Esophagus squamous epithelium (tissue), 4 donors: ENCODE results near the gene SAA1.

Source experiments
- POLR2A ChIP-seq, 4 donors: fragments of 450-650 bp; IDR thresholded peaks; one replicate each; pipeline ENCODE4 v1.6.1; 2017; ENCODE audit warnings: antibody characterized with exemption in 4 of 4, mild to moderate bottlenecking in 4 of 4, moderate library complexity in 3 of 4
- TF ChIP-seq, protein P1 (sequence below), 6 experiments: fragments of 450-650 bp in 4 of 6; fragments of 200-600 bp in 2 of 6; sonication (generic) in 2 of 6; IDR thresholded peaks; one replicate each; pipeline ENCODE4 v1.5.1; 2016 to 2019; ENCODE audit warnings: antibody characterized with exemption in 6 of 6, mild to moderate bottlenecking in 4 of 6, moderate library complexity in 4 of 6

GRCh38 chr11:18254781-18255361 lies 11.2 kb upstream of the SAA1 start:
- TF ChIP-seq, protein P1, sequence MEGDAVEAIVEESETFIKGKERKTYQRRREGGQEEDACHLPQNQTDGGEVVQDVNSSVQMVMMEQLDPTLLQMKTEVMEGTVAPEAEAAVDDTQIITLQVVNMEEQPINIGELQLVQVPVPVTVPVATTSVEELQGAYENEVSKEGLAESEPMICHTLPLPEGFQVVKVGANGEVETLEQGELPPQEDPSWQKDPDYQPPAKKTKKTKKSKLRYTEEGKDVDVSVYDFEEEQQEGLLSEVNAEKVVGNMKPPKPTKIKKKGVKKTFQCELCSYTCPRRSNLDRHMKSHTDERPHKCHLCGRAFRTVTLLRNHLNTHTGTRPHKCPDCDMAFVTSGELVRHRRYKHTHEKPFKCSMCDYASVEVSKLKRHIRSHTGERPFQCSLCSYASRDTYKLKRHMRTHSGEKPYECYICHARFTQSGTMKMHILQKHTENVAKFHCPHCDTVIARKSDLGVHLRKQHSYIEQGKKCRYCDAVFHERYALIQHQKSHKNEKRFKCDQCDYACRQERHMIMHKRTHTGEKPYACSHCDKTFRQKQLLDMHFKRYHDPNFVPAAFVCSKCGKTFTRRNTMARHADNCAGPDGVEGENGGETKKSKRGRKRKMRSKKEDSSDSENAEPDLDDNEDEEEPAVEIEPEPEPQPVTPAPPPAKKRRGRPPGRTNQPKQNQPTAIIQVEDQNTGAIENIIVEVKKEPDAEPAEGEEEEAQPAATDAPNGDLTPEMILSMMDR (IDR thresholded peaks at IDR 0.05) = no peak
- no peak for TF ChIP-seq POLR2A (IDR thresholded peaks at IDR 0.05)
